GM12878 (cell line): ENCODE measurements around the gene SATB2. TPM values are rescaled to one million over a fixed set of nuclear protein-coding genes. Genes with fewer than 3 reads are reported as not detected.

Experiments
- ATAC-seq: fragments of 200-7000 bp; cut with Tn5 transposase; 3 replicates; pipeline ENCODE4 v1.9.1; 2020; ENCODE audit warnings: mild to moderate bottlenecking, moderate library complexity
- BruUV-seq: library from RNA; stranded (reverse); fragments of 400-500 nt; replicated peaks from 2 replicates; lab custom pipeline; 2021; lab: Mats Ljungman, UMichigan
- CTCF ChIA-PET: fragments of 300-600 bp; sonication (Branson Sonifier 250); formaldehyde crosslinking; extraction: SDS; loops from one replicate; lab custom pipeline; 2021; ENCODE audit warnings: inconsistent platforms; lab: Yijun Ruan, JAX
- POLR2A ChIA-PET: fragments of 350-600 bp; formaldehyde crosslinking; extraction: SDS; loops from one replicate; lab custom pipeline; 2021; ENCODE audit warnings: inconsistent platforms; lab: Charles Lee
- RAD21 ChIA-PET: fragments of 300-600 bp; sonication (Branson Sonifier 250); formaldehyde crosslinking; loops from one replicate; lab custom pipeline; 2023; ENCODE audit warnings: antibody characterized with exemption; ENCODE audit not compliant: unreplicated experiment; lab: Charles Lee
- SMC1A ChIA-PET: fragments of 300-600 bp; sonication (Branson Sonifier 250); formaldehyde crosslinking; loops from one replicate; lab custom pipeline; 2023; ENCODE audit not compliant: unreplicated experiment, uncharacterized antibody; lab: Charles Lee
- DNase-seq: peaks from one replicate; pipeline ENCODE4 v3.0.0-alpha.2; 2011; ENCODE audit warnings: low read depth, low spot score
- FAIRE-seq: peaks from 3 replicates; lab custom pipeline; 2011; peaks lifted over from hg19 to GRCh38; lab: Jason Lieb, UNC
- H2AFZ ChIP-seq: 2 replicates; pipeline ENCODE4 v1.6.0; 2011; ENCODE audit warnings: low read depth, low read length, control low read depth; ENCODE audit not compliant: control insufficient read depth
- H3K27ac ChIP-seq: 2 replicates; pipeline ENCODE4 v1.5.1; 2011; ENCODE audit warnings: control low read depth; ENCODE audit not compliant: control insufficient read depth, insufficient read depth
- H3K27me3 ChIP-seq, 2 experiments: replicated peaks in 1 of 2; 2 replicates each; pipeline versions ENCODE4 v1.6.0 to v1.6.1; 2011; ENCODE audit warnings: low read length in 1 of 2; ENCODE audit not compliant: control insufficient read depth in 2 of 2, insufficient read depth in 2 of 2
- H3K36me3 ChIP-seq, 2 experiments: 2 replicates each; pipeline ENCODE4 v1.5.1; 2011; ENCODE audit warnings: low read length in 1 of 2; ENCODE audit not compliant: control insufficient read depth in 2 of 2, insufficient read depth in 2 of 2
- H3K4me1 ChIP-seq: 2 replicates; pipeline ENCODE4 v1.6.1; 2011; ENCODE audit warnings: mild to moderate bottlenecking, low read length, moderate library complexity, mixed read lengths; ENCODE audit not compliant: control insufficient read depth, insufficient read depth
- H3K4me2 ChIP-seq: 2 replicates; pipeline ENCODE4 v1.6.0; 2011; ENCODE audit warnings: control low read depth; ENCODE audit not compliant: control insufficient read depth, insufficient read depth
- H3K4me3 ChIP-seq: fragments of 200-600 bp; sonication (generic); 2 replicates; pipeline ENCODE4 v1.5.1; 2016
- H3K79me2 ChIP-seq: 2 replicates; pipeline ENCODE4 v1.6.0; 2011; ENCODE audit warnings: low read length; ENCODE audit not compliant: control insufficient read depth, insufficient read depth
- H3K9ac ChIP-seq: 2 replicates; pipeline ENCODE4 v1.8.0; 2011; ENCODE audit warnings: low read length, control low read depth, mixed read lengths; ENCODE audit not compliant: control insufficient read depth, insufficient read depth
- H3K9me3 ChIP-seq: replicated peaks from 3 replicates; pipeline ENCODE4 v1.5.1; 2011; ENCODE audit warnings: mild to moderate bottlenecking, low read length; ENCODE audit not compliant: control insufficient read depth, insufficient read depth
- H4K20me1 ChIP-seq: 2 replicates; pipeline ENCODE4 v1.6.0; 2011; ENCODE audit not compliant: control insufficient read depth, insufficient read depth
- CBFB ChIP-seq: IDR thresholded peaks from 2 replicates; pipeline ENCODE4 v1.6.1; 2016; ENCODE audit warnings: antibody characterized with exemption, low read depth
- ESRRA ChIP-seq: IDR thresholded peaks from 2 replicates; pipeline ENCODE4 v1.6.1; 2012; ENCODE audit warnings: mild to moderate bottlenecking, low read length, improper control_type of control experiment
- KAT2A ChIP-seq: conservative IDR thresholded peaks from 2 replicates; pipeline ENCODE4 v1.6.1; 2011; ENCODE audit warnings: low read depth, low read length; ENCODE audit not compliant: control insufficient read depth
- KLF5 ChIP-seq: fragments of 450-650 bp; IDR thresholded peaks from 2 replicates; pipeline ENCODE4 v1.6.1; 2014; ENCODE audit warnings: mild to moderate bottlenecking; ENCODE audit not compliant: partially characterized antibody
- MYC ChIP-seq: IDR thresholded peaks from 2 replicates; pipeline ENCODE4 v1.6.1; 2011; ENCODE audit warnings: mild to moderate bottlenecking, low read length, moderate library complexity, inconsistent platforms; ENCODE audit not compliant: insufficient read depth, insufficient replicate concordance, insufficient read length, severe bottlenecking
- POU2F2 ChIP-seq: IDR thresholded peaks from 3 replicates; pipeline ENCODE4 v1.6.1; 2011; ENCODE audit warnings: low read depth, mild to moderate bottlenecking, low read length, borderline replicate concordance
- RCOR1 ChIP-seq: conservative IDR thresholded peaks from 2 replicates; pipeline ENCODE4 v1.6.1; 2012; ENCODE audit warnings: low read depth, low read length, improper control_type of control experiment
- RELA ChIP-seq: fragments of 450-650 bp; IDR thresholded peaks from 2 replicates; pipeline ENCODE4 v1.8.0; 2014; ENCODE audit warnings: borderline replicate concordance; ENCODE audit not compliant: partially characterized antibody
- SMC3 ChIP-seq: IDR thresholded peaks from 2 replicates; pipeline ENCODE4 v1.6.1; 2011; ENCODE audit warnings: low read length, improper control_type of control experiment, borderline replicate concordance
- TAF1 ChIP-seq: IDR thresholded peaks from 2 replicates; pipeline ENCODE4 v1.6.1; 2011; ENCODE audit warnings: mild to moderate bottlenecking, low read depth, low read length, borderline replicate concordance
- TCF7 ChIP-seq: IDR thresholded peaks from 2 replicates; pipeline ENCODE4 v1.6.1; 2014; ENCODE audit warnings: antibody characterized with exemption, borderline replicate concordance
- ZNF274 ChIP-seq: IDR thresholded peaks from one replicate; pipeline ENCODE4 v1.8.0; 2011; ENCODE audit not compliant: insufficient read length, insufficient read depth
- WGBS: methylation state at CpG from one replicate; pipeline ENCODE4 v1.1.6; 2016; ENCODE audit warnings: low lambda C conversion rate; ENCODE audit not compliant: insufficient replicate concordance, insufficient coverage; ENCODE audit errors: missing lambda C conversion rate; 5-methylcytosine and 5-hydroxymethylcytosine counted together
- in situ Hi-C: fragments of 300-500 bp; cut with MboI; formaldehyde crosslinking; loops from 9 replicates; pipeline ENCODE4 v1.14.3; 2018; ENCODE audit warnings: mixed read lengths
- intact Hi-C: fragments of 100-400 bp; cut with micrococcal nuclease; formaldehyde crosslinking; loops from one replicate; pipeline ENCODE4 v1.14.2; 2022; ENCODE audit not compliant: unreplicated experiment
- polyA plus RNA-seq, 11 experiments: library from polyadenylated mRNA; depleted of rRNA in 4 of 11; unstranded in 6 of 11; stranded (reverse) in 5 of 11; fragments of >200 nt; fragmentation: Nextera tagmentation in 4 of 11; fragmentation: Illumina TruSeq in 1 of 11; extraction: Ambion mirVana in 4 of 11; extraction: Trizol in 1 of 11; gene quantifications; 1 replicate in 1 of 11; 2 replicates in 10 of 11; pipeline versions ENCODE4 v1.2.1 to v1.2.3, GENCODE V29; 2011 to 2016; ENCODE audit warnings: inconsistent platforms in 2 of 11, missing spikeins in 2 of 11, low read depth in 1 of 11
- total RNA-seq, 4 experiments: library from RNA; depleted of rRNA in 3 of 4; stranded (reverse); fragments of >200 nt in 3 of 4; fragmentation: Illumina TruSeq in 1 of 4; extraction: Trizol in 1 of 4; gene quantifications; 2 replicates each; pipeline versions ENCODE4 v1.2.1 to v1.2.3, GENCODE V29; 2013 to 2021
- TF ChIP-seq, protein P1 (sequence below): IDR thresholded peaks from 2 replicates; pipeline ENCODE4 v1.6.1; 2011; ENCODE audit warnings: borderline replicate concordance, low read depth, mild to moderate bottlenecking, moderate library complexity, mixed read lengths, low read length; ENCODE audit not compliant: insufficient read depth; ENCODE audit errors: extremely low read length
- TF ChIP-seq, protein P2 (sequence below): fragments of 450-650 bp; IDR thresholded peaks from 2 replicates; pipeline ENCODE4 v1.6.1; 2017; ENCODE audit warnings: low read depth, mild to moderate bottlenecking, moderate library complexity
- TF ChIP-seq, protein P3 (sequence below): fragments of 450-650 bp; IDR thresholded peaks from 2 replicates; pipeline ENCODE4 v1.6.1; 2017; ENCODE audit warnings: mild to moderate bottlenecking, moderate library complexity
- TF ChIP-seq, protein P4 (sequence below): fragments of 150-350 bp; IDR thresholded peaks from 2 replicates; pipeline ENCODE4 v1.6.1; 2014; ENCODE audit warnings: mild to moderate bottlenecking, low read depth, low read length

The SATB2 gene
- total and polyA plus RNA-seq, 10 of the 15 experiments (the other 5 are each of a cell fraction or from before 2014, with no cell fraction given): 0.03 to 0.56 (median 0.08) TPM; not detected in 3

DNA sequence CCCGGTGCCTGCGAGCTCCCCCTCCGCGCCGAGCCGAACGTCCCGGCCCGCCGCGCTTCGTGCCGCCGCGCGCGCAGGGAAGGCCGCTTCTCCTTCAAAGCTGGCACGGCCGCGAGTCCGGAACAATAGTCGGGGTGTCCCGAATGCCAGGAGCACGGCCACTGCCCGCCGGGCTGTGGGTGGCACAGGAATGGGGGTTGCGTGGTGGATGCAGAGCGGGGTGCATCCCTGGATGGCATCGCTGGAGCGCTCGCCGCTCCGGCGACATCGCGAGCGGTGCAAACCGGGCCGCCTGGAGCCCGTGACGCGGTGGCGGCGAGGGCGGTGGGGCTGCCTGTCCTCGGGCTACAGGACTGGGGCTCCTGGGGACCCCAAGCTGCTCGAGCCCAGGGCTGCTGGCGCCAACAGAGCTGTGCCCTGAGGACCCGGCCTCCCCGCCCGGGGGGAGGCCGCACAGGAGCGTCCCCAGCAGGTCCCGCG lies 1.1 kb upstream of the SATB2 start:
- H3K4me1 ChIP-seq: no peaks in the 10 kb centered on the region
- WGBS: 26% methylated on average over 29 of the region's 56 CpGs
- CTCF ChIA-PET: no interaction called here
- H3K9me3 ChIP-seq: no peaks in the 10 kb centered on the region; the same call in 2 of the 3 replicates
- ATAC-seq (peak; percentile 60), DNase-seq (no peak), FAIRE-seq (no peak)
- BruUV-seq: no TSS peak
- SMC1A ChIA-PET: no interaction called here
- peak overlapping the region; percentile 77 for H3K4me2 ChIP-seq
- H3K9ac ChIP-seq: peak overlapping the region; percentile 32; the same call in 1 of the 2 replicates
- no peaks in the 10 kb centered on the region for H3K79me2 ChIP-seq
- H3K36me3 ChIP-seq: no peaks in the 10 kb centered on the region
- peak overlapping the region; percentile 88 for H2AFZ ChIP-seq
- intact Hi-C loops: loop anchor here (5.0 kb wide), 1 partner anchor 547 kb away; no protein-coding TSS in a partner anchor
- H3K4me3 ChIP-seq: peak overlapping the region; percentile 78
- peaks cover 15 to 31% of the 10 kb centered on the region in 2 experiments for H3K27me3 ChIP-seq
- no peak overlapping the region for H3K27ac ChIP-seq
- H4K20me1 ChIP-seq: no peaks in the 10 kb centered on the region
- RAD21 ChIA-PET: no interaction called here
- POLR2A ChIA-PET: no interaction called here
- in situ Hi-C loops: no loop called here
- TF ChIP-seq ZNF274 (no peak), RELA (no peak), SMC3 (no peak), KAT2A (no peak), MYC (no peak), RCOR1 (no peak), TAF1 (no peak), POU2F2 (no peak), KLF5 (no peak), ESRRA (no peak), TCF7 (no peak), CBFB (no peak)
- TF ChIP-seq, protein P1, sequence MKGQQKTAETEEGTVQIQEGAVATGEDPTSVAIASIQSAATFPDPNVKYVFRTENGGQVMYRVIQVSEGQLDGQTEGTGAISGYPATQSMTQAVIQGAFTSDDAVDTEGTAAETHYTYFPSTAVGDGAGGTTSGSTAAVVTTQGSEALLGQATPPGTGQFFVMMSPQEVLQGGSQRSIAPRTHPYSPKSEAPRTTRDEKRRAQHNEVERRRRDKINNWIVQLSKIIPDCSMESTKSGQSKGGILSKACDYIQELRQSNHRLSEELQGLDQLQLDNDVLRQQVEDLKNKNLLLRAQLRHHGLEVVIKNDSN: no peak
- TF ChIP-seq, protein P2, sequence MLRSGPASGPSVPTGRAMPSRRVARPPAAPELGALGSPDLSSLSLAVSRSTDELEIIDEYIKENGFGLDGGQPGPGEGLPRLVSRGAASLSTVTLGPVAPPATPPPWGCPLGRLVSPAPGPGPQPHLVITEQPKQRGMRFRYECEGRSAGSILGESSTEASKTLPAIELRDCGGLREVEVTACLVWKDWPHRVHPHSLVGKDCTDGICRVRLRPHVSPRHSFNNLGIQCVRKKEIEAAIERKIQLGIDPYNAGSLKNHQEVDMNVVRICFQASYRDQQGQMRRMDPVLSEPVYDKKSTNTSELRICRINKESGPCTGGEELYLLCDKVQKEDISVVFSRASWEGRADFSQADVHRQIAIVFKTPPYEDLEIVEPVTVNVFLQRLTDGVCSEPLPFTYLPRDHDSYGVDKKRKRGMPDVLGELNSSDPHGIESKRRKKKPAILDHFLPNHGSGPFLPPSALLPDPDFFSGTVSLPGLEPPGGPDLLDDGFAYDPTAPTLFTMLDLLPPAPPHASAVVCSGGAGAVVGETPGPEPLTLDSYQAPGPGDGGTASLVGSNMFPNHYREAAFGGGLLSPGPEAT: no peak
- TF ChIP-seq, protein P3, sequence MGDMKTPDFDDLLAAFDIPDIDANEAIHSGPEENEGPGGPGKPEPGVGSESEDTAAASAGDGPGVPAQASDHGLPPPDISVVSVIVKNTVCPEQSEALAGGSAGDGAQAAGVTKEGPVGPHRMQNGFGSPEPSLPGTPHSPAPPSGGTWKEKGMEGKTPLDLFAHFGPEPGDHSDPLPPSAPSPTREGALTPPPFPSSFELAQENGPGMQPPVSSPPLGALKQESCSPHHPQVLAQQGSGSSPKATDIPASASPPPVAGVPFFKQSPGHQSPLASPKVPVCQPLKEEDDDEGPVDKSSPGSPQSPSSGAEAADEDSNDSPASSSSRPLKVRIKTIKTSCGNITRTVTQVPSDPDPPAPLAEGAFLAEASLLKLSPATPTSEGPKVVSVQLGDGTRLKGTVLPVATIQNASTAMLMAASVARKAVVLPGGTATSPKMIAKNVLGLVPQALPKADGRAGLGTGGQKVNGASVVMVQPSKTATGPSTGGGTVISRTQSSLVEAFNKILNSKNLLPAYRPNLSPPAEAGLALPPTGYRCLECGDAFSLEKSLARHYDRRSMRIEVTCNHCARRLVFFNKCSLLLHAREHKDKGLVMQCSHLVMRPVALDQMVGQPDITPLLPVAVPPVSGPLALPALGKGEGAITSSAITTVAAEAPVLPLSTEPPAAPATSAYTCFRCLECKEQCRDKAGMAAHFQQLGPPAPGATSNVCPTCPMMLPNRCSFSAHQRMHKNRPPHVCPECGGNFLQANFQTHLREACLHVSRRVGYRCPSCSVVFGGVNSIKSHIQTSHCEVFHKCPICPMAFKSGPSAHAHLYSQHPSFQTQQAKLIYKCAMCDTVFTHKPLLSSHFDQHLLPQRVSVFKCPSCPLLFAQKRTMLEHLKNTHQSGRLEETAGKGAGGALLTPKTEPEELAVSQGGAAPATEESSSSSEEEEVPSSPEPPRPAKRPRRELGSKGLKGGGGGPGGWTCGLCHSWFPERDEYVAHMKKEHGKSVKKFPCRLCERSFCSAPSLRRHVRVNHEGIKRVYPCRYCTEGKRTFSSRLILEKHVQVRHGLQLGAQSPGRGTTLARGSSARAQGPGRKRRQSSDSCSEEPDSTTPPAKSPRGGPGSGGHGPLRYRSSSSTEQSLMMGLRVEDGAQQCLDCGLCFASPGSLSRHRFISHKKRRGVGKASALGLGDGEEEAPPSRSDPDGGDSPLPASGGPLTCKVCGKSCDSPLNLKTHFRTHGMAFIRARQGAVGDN: no peak
- TF ChIP-seq, protein P4, sequence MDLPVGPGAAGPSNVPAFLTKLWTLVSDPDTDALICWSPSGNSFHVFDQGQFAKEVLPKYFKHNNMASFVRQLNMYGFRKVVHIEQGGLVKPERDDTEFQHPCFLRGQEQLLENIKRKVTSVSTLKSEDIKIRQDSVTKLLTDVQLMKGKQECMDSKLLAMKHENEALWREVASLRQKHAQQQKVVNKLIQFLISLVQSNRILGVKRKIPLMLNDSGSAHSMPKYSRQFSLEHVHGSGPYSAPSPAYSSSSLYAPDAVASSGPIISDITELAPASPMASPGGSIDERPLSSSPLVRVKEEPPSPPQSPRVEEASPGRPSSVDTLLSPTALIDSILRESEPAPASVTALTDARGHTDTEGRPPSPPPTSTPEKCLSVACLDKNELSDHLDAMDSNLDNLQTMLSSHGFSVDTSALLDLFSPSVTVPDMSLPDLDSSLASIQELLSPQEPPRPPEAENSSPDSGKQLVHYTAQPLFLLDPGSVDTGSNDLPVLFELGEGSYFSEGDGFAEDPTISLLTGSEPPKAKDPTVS: no peak
